GM19397 (cell line): ENCODE data around the gene SUSD4.

Source experiments
- ATAC-seq: cut with Tn5 transposase; IDR thresholded peaks from one replicate; pipeline ENCODE4 v1.9.1; 2021; ENCODE audit warnings: mild to moderate bottlenecking, moderate library complexity; ENCODE audit not compliant: unreplicated experiment

The SUSD4 gene

GRCh38 chr1:223216531-223217205, 147.3 kb downstream of the SUSD4 start:
- no peak for ATAC-seq

GRCh38 chr1:223216074-223216473, 147.9 kb downstream of the SUSD4 start:
- no peak for ATAC-seq

GRCh38 chr1:223215026-223215425, 148.9 kb downstream of the SUSD4 start:
- no peak for ATAC-seq

DNA sequence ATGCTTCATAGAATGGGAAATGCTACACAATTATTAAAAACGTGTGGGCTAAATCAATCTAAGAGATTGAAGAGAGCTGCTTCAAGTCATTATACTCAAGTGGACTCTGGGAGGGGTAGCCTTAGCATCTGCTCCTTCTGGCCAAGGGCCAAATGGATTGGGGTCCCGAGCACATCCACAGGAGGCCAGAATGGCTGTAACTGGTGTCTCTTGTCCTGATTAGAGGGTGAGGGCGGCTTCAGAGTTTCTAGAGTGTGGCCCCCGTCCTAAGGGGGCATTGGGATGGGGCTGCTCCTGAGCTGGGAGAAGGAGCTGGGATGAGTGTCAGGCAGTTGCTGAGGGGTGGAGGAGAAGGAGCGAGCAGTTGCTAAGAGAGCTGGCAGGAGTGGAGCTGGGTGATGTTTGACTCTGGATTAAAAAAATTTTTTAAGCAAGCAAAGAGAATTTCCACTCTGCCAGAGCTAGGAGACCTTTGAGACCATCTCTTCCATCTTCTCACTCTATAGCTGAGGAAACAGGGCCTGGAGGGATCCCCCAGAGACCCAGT, 149.6 kb downstream of the SUSD4 start:
- ATAC-seq = no peak

GRCh38 chr1:223212441-223212840, 151.5 kb downstream of the SUSD4 start:
- ATAC-seq = no peak

DNA sequence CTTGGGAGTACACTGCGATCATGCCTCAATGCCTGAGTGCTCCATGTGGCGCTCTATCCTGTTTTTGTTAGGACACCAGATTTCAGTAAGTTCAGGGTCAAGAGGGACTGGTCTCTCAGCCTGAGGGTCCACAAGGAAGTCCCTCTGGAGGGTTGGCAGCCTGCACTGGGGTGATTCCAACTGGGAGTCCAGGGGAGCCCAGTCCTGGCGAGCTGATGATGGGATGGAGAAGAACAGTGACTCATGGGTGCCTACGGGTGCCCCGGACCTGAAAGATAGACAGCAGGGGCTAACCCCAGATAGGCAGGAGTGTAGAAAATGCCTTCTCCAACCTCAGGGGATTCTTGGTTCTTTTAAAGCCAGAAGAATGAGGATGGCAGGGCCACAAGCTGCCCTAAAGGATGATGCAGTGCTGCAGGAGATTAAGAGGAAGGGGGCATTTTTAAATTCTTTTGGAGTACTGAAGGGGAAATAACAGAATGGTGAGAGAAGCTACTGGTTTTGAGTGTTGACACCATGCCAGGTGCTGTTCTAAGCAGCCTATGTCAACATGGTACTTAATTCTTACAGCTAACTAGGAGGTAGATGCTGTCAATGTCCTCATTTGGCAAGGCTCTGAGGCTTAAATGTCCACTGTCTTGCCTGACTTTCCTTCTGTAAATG, 152.5 kb downstream of the SUSD4 start:
- ATAC-seq = no peak

DNA sequence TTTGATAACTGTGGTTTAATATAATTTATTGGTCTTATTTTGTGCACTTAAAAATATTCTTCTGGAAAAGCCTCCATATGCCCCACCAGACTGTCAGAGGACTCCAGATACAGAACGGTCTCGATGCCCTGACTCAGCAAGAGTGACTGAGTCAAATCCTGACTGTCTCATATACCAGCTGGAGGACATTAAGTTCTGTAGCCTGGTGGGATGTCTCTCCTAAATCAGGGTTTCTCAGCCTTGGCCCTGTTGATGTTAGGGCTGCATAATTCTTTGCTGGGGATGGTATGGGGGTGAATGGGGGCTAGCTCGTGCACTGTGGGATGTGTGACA, 153.2 kb downstream of the SUSD4 start:
- no peak for ATAC-seq

GRCh38 chr1:223209992-223210787, 153.8 kb downstream of the SUSD4 start:
- ATAC-seq = no peak

GRCh38 chr1:223209293-223209898, 154.6 kb downstream of the SUSD4 start:
- no peak for ATAC-seq

GRCh38 chr1:223208164-223209076, 155.6 kb downstream of the SUSD4 start:
- ATAC-seq = no peak

GRCh38 chr1:223207293-223208066, 156.5 kb downstream of the SUSD4 start:
- no peak for ATAC-seq

- no peak for ATAC-seq
Observed at GRCh38 chr1:223204424-223204823, 159.6 kb downstream of the SUSD4 start.

GRCh38 chr1:223203694-223204093, 160.3 kb downstream of the SUSD4 start:
- no peak for ATAC-seq

DNA sequence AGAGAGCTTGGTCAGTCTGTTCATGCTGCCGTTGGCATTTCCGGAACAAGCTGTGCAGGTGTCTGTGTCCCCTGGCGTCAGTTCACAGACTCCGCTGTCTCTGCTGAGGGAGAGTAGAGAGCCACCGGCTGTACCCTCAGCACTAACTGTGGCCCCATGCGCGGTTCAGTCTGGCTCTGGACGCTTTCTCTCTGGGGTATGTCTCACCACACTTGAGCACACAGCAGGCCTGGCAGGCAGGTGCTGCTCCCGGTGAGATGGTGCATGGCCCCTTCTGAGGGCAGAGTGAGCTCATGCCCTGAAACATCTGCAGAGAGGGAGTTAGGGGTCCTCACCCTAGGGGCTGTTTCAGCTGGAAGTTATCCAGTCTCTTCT, 161.0 kb downstream of the SUSD4 start:
- ATAC-seq = no peak

DNA sequence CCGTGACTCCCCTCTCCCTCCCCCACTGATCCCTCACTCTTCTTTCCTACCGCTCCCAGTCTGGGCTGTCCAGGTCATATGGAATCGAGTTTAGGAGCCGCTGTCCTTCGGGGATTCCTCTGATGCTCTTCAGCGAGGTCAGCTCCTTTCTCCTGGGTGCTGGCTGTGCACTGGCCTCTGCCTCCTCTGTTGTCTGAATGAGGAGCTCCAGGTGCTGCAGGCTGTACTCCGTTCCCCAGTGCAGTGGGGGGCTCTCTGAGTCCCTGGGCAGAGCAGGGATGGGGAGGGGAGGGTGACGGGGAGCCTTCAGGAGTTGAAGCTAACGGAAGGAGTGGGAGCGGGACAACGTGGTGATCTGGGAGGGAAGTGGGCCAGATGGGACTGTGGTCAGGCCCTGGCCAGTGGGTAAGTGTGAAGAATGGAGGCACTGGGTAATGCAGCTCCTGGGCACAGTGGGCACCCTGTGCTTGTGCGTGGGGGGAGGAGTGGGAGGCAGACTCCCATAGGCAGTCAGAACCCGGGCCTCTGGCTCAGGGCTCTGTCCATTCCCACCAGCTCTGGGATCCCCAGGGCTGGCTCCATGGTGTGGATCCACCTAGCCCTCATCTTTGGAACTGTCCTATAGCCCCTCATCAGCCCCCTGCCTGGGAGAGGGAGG, 161.5 kb downstream of the SUSD4 start:
- ATAC-seq = no peak

DNA sequence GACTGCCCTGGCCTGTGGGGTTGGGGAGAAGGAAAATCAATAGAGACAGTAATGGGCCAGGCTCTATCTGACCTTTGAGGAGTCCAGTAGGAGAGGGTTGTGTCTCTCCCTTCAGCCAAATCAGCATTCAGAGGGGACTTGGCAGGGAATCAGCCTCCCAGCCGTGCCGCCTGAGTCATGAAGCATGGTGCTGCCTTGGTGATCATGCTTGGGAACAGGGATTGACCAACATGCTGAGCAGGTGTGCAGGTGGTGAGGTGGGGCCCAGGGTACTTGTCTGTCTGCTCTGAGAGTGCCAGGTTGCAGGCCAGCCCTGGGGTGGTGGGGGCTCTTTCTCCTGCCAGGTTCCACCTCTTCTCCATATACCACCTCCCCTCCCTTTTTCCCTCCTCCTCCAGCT, 162.0 kb downstream of the SUSD4 start:
- no peak for ATAC-seq

- ATAC-seq = no peak
Observed at GRCh38 chr1:223200903-223201302, 163.1 kb downstream of the SUSD4 start.

GRCh38 chr1:223199094-223199647, 164.8 kb downstream of the SUSD4 start:
- no peak for ATAC-seq

GRCh38 chr1:223198628-223198965, 165.4 kb downstream of the SUSD4 start:
- ATAC-seq = no peak
